Prostate gland (tissue), 2 donors: ENCODE measurements around the gene SEL1L3.

Experiments used
- POLR2AphosphoS5 ChIP-seq: sonication (generic); formaldehyde crosslinking; IDR thresholded peaks from one replicate; pipeline ENCODE4 v1.6.1; 2017; ENCODE audit warnings: antibody characterized with exemption
- TF ChIP-seq, protein P1 (sequence below), 4 experiments: fragments of 200-600 bp in 2 of 4; fragments of 450-650 bp in 2 of 4; sonication (generic) in 2 of 4; IDR thresholded peaks; 1 replicate in 3 of 4; 2 replicates in 1 of 4; pipeline ENCODE4 v1.5.1; 2016 to 2019; ENCODE audit warnings: antibody characterized with exemption in 4 of 4, mild to moderate bottlenecking in 2 of 4, moderate library complexity in 2 of 4

DNA sequence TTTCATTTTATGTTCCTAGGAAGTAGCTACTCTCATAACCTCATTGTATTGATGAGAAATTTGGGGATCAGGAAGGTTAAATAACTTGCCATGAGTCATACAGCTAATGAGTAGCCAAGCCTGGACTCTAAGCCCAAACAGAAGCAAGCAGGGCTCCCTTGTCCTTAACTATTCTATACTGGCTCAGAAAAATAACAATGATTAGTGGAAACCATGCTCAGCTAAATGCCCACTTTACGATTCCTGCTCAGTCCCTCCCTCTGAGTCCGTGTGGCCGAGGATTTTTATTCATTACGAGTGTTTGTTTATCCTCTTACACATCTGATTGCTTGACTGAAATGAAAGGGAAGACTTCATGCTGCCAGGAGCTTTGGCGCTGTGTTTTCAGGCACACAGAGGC, 106.3 kb downstream of the SEL1L3 start:
- no peak for TF ChIP-seq POLR2AphosphoS5
- TF ChIP-seq, protein P1, sequence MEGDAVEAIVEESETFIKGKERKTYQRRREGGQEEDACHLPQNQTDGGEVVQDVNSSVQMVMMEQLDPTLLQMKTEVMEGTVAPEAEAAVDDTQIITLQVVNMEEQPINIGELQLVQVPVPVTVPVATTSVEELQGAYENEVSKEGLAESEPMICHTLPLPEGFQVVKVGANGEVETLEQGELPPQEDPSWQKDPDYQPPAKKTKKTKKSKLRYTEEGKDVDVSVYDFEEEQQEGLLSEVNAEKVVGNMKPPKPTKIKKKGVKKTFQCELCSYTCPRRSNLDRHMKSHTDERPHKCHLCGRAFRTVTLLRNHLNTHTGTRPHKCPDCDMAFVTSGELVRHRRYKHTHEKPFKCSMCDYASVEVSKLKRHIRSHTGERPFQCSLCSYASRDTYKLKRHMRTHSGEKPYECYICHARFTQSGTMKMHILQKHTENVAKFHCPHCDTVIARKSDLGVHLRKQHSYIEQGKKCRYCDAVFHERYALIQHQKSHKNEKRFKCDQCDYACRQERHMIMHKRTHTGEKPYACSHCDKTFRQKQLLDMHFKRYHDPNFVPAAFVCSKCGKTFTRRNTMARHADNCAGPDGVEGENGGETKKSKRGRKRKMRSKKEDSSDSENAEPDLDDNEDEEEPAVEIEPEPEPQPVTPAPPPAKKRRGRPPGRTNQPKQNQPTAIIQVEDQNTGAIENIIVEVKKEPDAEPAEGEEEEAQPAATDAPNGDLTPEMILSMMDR (IDR thresholded peaks at IDR 0.05): no peak
